HL-60/S4 (cell line): Measurements from ENCODE around the gene NUP35.

Experiments used
- in situ Hi-C: fragments of 300-500 bp; cut with MboI; formaldehyde crosslinking; loops from 2 replicates; pipeline ENCODE4 v1.14.3; 2022; ENCODE audit warnings: low sequenced_read_pairs

NUP35 gene

GRCh38 chr2:183124222-183124956, at the start of gene NUP35:
TSS of gene NUP35 (plus strand) at chr2:183124443. CDS start at chr2:183124458, 15 bp downstream.
- in situ Hi-C loops, result no loop called here

GRCh38 chr2:183078163-183078463, 46.1 kb upstream of the NUP35 start:
- in situ Hi-C loops, result no loop called here

- in situ Hi-C loops, result no loop called here
Observed at GRCh38 chr2:183078464-183079138, 45.6 kb upstream of the NUP35 start, which contains the start of gene DUSP19. TSS of gene DUSP19 (plus strand) at chr2:183078747. CDS start at chr2:183078934, 187 bp downstream.

- in situ Hi-C loops, result no loop called here
Observed at GRCh38 chr2:183079139-183079775, 45.0 kb upstream of the NUP35 start.

GRCh38 chr2:183081911-183082310, 42.3 kb upstream of the NUP35 start:
- in situ Hi-C loops, result no loop called here

GRCh38 chr2:183088061-183088460, 36.2 kb upstream of the NUP35 start:
- in situ Hi-C loops, result no loop called here

- in situ Hi-C loops, result no loop called here
Observed at GRCh38 chr2:183089192-183089851, 34.9 kb upstream of the NUP35 start.

- in situ Hi-C loops, result no loop called here
Observed at GRCh38 chr2:183091318-183091953, 32.8 kb upstream of the NUP35 start.

GRCh38 chr2:183091954-183092345, 32.3 kb upstream of the NUP35 start:
- in situ Hi-C loops, result no loop called here

- in situ Hi-C loops, result no loop called here
Observed at GRCh38 chr2:183093857-183094657, 30.2 kb upstream of the NUP35 start.

GRCh38 chr2:183105402-183106134, 18.7 kb upstream of the NUP35 start:
- in situ Hi-C loops, result no loop called here

- in situ Hi-C loops, result no loop called here
Observed at GRCh38 chr2:183112577-183112976, 11.7 kb upstream of the NUP35 start.

GRCh38 chr2:183113630-183114029, 10.6 kb upstream of the NUP35 start:
- in situ Hi-C loops, result no loop called here

GRCh38 chr2:183117226-183117625, 7.0 kb upstream of the NUP35 start:
- in situ Hi-C loops, result no loop called here

- in situ Hi-C loops, result no loop called here
Observed at GRCh38 chr2:183123117-183123958, 905 bp upstream of the NUP35 start.

- in situ Hi-C loops, result no loop called here
Observed at GRCh38 chr2:183123959-183124221, 353 bp upstream of the NUP35 start.

- in situ Hi-C loops, result no loop called here
Observed at GRCh38 chr2:183124957-183125255, 663 bp downstream of the NUP35 start.

- in situ Hi-C loops, result no loop called here
Observed at GRCh38 chr2:183125659-183126341, 1.6 kb downstream of the NUP35 start.

GRCh38 chr2:183126635-183127034, 2.4 kb downstream of the NUP35 start:
- in situ Hi-C loops, result no loop called here
